PFSK-1 (cell line): ENCODE results near the gene GPR153.

Experiments used
- FOXP2 ChIP-seq: optimal IDR thresholded peaks from 2 replicates; pipeline ENCODE3; 2011; ENCODE audit warnings: borderline replicate concordance, control low read depth, inconsistent platforms; ENCODE audit not compliant: insufficient read depth; ENCODE audit errors: extremely low read length, extremely low read depth
- POLR2AphosphoS5 ChIP-seq: IDR thresholded peaks from 2 replicates; pipeline ENCODE4 v1.6.1; 2012; ENCODE audit warnings: low read depth, mild to moderate bottlenecking, control low read depth, low read length, moderate library complexity
- SIN3A ChIP-seq: IDR thresholded peaks from 2 replicates; pipeline ENCODE4 v1.6.1; 2012; ENCODE audit warnings: mild to moderate bottlenecking, low read length, moderate library complexity, borderline replicate concordance; ENCODE audit not compliant: insufficient read depth
- TAF1 ChIP-seq: IDR thresholded peaks from 2 replicates; pipeline ENCODE4 v1.6.1; 2012; ENCODE audit warnings: low read length, control low read depth, borderline replicate concordance; ENCODE audit not compliant: insufficient read depth
- TF ChIP-seq, protein P1 (sequence below), 2 experiments: IDR thresholded peaks; 2 replicates each; pipeline versions ENCODE4 v1.6.1 to v1.8.0; 2011 to 2012; ENCODE audit warnings: low read depth in 2 of 2, low read length in 2 of 2, control low read depth in 1 of 2, inconsistent platforms in 1 of 2, mild to moderate bottlenecking in 1 of 2, moderate library complexity in 1 of 2; ENCODE audit not compliant: insufficient read depth in 1 of 2

GPR153 gene

GRCh38 chr1:6274622-6275139, 13.8 kb upstream of the GPR153 start:
- TF ChIP-seq POLR2AphosphoS5 (no peak), FOXP2 (no peak), SIN3A (no peak), TAF1 (no peak)
- TF ChIP-seq, protein P1, sequence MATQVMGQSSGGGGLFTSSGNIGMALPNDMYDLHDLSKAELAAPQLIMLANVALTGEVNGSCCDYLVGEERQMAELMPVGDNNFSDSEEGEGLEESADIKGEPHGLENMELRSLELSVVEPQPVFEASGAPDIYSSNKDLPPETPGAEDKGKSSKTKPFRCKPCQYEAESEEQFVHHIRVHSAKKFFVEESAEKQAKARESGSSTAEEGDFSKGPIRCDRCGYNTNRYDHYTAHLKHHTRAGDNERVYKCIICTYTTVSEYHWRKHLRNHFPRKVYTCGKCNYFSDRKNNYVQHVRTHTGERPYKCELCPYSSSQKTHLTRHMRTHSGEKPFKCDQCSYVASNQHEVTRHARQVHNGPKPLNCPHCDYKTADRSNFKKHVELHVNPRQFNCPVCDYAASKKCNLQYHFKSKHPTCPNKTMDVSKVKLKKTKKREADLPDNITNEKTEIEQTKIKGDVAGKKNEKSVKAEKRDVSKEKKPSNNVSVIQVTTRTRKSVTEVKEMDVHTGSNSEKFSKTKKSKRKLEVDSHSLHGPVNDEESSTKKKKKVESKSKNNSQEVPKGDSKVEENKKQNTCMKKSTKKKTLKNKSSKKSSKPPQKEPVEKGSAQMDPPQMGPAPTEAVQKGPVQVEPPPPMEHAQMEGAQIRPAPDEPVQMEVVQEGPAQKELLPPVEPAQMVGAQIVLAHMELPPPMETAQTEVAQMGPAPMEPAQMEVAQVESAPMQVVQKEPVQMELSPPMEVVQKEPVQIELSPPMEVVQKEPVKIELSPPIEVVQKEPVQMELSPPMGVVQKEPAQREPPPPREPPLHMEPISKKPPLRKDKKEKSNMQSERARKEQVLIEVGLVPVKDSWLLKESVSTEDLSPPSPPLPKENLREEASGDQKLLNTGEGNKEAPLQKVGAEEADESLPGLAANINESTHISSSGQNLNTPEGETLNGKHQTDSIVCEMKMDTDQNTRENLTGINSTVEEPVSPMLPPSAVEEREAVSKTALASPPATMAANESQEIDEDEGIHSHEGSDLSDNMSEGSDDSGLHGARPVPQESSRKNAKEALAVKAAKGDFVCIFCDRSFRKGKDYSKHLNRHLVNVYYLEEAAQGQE (IDR thresholded peaks at IDR 0.05; ENCODE audit: insufficient read depth in 1 of 2, low read depth in 2 of 2, low read length in 2 of 2), result no peak

DNA sequence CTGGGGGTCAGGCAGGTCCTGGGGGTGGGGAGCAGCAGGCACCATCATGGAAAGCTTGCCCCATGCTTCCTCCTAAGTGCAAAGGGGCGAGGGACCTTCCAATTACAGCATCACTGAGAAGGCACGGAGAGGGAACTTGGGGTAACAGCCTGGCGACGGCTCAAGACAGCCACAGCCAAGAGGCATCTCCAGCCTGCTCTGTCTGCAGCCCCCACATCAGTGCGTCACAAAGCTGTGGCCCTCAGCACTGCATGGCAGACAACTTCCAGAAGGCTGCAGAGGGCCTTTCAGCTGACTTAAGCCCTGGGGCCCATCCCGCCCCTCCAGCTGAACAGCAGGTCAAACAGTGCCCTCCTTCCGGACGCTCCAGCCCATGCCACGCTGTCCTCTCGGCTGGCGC, 13.2 kb upstream of the GPR153 start:
- TF ChIP-seq TAF1 (no peak), POLR2AphosphoS5 (no peak), SIN3A (no peak), FOXP2 (no peak)
- TF ChIP-seq, protein P1 (IDR thresholded peaks at IDR 0.05; ENCODE audit: insufficient read depth in 1 of 2, low read depth in 2 of 2, low read length in 2 of 2), result no peak

GRCh38 chr1:6273380-6273891, 12.5 kb upstream of the GPR153 start:
- TF ChIP-seq FOXP2 (no peak), POLR2AphosphoS5 (no peak), TAF1 (no peak), SIN3A (no peak)
- TF ChIP-seq, protein P1 (IDR thresholded peaks at IDR 0.05; ENCODE audit: insufficient read depth in 1 of 2, low read depth in 2 of 2, low read length in 2 of 2), result no peak

DNA sequence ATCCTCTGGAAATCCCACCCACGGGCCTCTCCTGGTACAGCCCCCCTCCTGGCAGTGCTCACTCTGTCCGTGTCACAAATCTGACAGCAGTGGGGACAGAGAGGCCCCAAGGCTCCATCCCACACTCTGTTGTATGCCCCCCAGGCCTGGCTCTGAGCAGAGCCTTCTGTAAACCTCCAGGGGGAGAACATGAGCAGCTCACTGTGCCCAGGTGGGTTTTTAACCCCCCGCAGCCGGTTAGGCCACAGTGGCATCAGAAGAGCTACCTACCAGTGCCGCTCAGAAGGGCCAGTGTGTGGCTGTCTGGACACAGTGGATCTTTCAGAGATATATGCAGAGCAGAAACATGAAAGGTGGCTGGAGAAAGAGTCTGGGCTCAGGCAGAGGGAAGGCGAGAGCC, 12.0 kb upstream of the GPR153 start:
- TF ChIP-seq FOXP2, result no peak
- no peak for TF ChIP-seq SIN3A
- TF ChIP-seq, protein P1 (IDR thresholded peaks at IDR 0.05; ENCODE audit: insufficient read depth in 1 of 2, low read depth in 2 of 2, low read length in 2 of 2), result no peak
- TF ChIP-seq TAF1, result no peak
- no peak for TF ChIP-seq POLR2AphosphoS5

DNA sequence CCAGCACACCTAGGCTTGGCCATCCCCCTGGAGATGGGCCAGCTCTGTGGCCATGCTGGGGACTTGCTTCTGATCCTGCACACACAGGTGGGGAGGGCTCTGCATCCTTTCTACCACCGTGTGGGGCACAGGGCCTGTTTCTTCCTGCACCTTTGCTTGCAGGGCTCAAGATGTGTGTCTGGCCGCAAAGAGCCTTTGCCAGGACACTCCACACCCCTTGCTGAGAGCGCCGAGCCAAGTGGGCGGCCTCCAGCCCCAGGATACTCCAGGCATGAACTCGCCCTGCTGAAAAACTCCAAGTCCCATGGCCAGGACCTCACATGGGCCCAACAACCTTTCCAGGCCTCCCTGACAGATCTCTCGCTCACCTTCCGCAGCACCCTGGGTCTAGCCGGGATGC, 11.6 kb upstream of the GPR153 start:
- TF ChIP-seq POLR2AphosphoS5, result no peak
- TF ChIP-seq SIN3A, result no peak
- TF ChIP-seq FOXP2, result no peak
- TF ChIP-seq, protein P1 (IDR thresholded peaks at IDR 0.05; ENCODE audit: insufficient read depth in 1 of 2, low read depth in 2 of 2, low read length in 2 of 2), result no peak
- no peak for TF ChIP-seq TAF1
